ENCODE data around the gene CHRNA1. TPM values are rescaled to one million over a fixed set of nuclear protein-coding genes. Genes with fewer than 3 reads are reported as not detected.
A peak's percentile ranks its signal among the peaks of the same experiment; 100 is the strongest.

CHRNA1 gene
- total RNA-seq, 6 donors from 2014 or later: 0.17 TPM; not detected in 5

DNA sequence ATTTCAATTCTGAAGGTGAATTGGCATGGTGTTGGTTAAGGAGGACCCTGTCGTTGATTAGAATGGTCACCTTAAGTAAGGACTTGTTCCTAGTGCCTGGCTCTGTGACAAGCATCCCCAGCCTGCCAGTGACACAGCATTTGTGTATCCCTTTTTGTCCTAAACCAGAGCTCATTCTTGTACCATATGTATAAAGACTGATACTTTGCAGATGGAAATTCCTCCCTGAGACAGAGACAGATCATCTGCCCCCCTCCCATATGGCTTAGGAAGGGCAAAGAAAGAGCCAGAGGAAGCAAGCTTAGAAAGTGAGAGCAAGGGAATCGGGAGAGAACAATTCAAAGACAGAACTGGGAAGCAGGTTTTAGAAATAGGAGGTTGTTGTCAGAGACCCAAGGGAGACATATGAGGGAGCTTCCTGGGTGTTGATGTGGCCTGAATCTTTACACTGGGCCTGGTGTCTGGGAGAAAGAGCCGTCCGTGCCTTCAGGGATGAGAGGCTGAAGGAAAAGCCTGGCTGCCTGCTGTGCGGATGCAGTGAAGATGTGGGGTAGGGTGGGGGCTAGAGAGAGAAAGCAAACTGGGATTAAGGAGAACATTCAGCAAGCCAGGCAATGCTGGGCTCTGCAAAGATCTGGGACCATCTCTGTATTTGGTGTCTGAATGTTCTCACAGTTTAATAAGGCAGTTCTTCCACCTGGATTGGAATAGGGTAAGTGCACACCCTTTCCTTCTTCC, 13.2 kb upstream of the CHRNA1 start:
- Histone ChIP-seq H3K36me3 (no peaks in the 10 kb centered on the region), H3K27me3 (no peaks in the 10 kb centered on the region), H3K27ac (peak overlapping the region in 2 of 4 donors; percentile 36 to 72), H3K9me3 (no peaks in the 10 kb centered on the region), H3K4me3 (no peak overlapping the region), H3K4me1 (peaks cover 2 to 14% (median 6%) of the 10 kb centered on the region in 4 donors)
- 78 to 86% methylated on average over 5 of the region's 5 CpGs for WGBS, 2 donors
- no peak for ATAC-seq (ENCODE audit: low FRiP score in 2 of 2)
- DNase-seq: no peak
- TF ChIP-seq POLR2AphosphoS5 (IDR thresholded peaks at IDR 0.05) (no peak), POLR2A (IDR thresholded peaks at IDR 0.05) (no peak), EP300 (IDR thresholded peaks at IDR 0.05) (no peak)
- TF ChIP-seq, protein P1, sequence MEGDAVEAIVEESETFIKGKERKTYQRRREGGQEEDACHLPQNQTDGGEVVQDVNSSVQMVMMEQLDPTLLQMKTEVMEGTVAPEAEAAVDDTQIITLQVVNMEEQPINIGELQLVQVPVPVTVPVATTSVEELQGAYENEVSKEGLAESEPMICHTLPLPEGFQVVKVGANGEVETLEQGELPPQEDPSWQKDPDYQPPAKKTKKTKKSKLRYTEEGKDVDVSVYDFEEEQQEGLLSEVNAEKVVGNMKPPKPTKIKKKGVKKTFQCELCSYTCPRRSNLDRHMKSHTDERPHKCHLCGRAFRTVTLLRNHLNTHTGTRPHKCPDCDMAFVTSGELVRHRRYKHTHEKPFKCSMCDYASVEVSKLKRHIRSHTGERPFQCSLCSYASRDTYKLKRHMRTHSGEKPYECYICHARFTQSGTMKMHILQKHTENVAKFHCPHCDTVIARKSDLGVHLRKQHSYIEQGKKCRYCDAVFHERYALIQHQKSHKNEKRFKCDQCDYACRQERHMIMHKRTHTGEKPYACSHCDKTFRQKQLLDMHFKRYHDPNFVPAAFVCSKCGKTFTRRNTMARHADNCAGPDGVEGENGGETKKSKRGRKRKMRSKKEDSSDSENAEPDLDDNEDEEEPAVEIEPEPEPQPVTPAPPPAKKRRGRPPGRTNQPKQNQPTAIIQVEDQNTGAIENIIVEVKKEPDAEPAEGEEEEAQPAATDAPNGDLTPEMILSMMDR (IDR thresholded peaks at IDR 0.05): no peak

DNA sequence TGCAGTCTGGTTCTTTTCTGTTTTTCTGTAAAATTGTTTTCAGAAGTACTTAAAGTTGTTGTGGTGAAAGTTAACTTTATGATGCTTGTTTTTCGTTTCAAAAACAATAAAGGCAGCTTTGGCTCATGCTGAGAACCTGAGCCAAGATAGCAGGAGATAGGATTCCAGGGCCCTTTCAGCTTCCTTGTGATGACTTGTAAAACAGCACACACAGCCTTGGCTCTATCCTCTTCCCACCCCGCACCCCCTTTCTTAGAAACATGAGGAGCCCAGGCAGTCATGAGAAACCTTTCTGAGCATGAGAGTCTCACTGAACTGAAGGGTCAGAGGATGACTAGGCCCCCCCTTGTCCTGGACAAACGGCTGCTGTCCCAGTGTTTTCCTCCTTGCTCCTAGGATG, 12.4 kb upstream of the CHRNA1 start:
- Histone ChIP-seq H3K4me3 (no peak overlapping the region), H3K9me3 (no peaks in the 10 kb centered on the region), H3K4me1 (peaks cover 7 to 19% (median 9%) of the 10 kb centered on the region in 4 donors), H3K27ac (no peak overlapping the region), H3K27me3 (no peaks in the 10 kb centered on the region), H3K36me3 (no peaks in the 10 kb centered on the region)
- 76 to 82% methylated on average over 2 to 3 of the region's 3 CpGs for whole genome bisulfite sequencing, 2 donors
- TF ChIP-seq POLR2AphosphoS5 (IDR thresholded peaks at IDR 0.05) (no peak), EP300 (IDR thresholded peaks at IDR 0.05) (no peak), POLR2A (IDR thresholded peaks at IDR 0.05) (no peak)
- TF ChIP-seq, protein P1 (IDR thresholded peaks at IDR 0.05): no peak
- DNase-seq (no peak), ATAC-seq (ENCODE audit: low FRiP score in 2 of 2) (no peak)

DNA sequence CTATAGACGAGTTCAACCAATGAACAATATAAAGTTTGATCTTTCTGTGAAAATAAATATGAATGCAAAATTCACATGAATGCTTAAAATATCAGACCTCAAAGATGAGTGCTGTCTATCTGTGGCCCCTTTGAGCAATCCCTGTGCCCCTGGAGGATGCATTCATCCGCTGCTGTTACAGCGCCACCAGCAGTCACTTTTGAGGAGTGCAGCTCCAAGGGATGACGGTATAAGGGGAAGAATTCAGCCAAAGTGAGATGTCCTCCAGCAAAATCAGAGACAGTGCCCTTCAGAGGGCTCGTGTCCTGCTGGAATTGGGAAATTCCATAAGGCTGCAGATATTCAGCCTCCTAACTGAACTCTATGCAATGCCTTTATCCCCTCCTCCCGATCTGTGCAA, 12.0 kb upstream of the CHRNA1 start:
- no peaks in the 10 kb centered on the region for H3K36me3 ChIP-seq
- no peaks in the 10 kb centered on the region for H3K9me3 ChIP-seq
- 85% methylated on average over 6 of the region's 6 CpGs for WGBS, 2 donors
- no peaks in the 10 kb centered on the region for H3K27me3 ChIP-seq
- H3K4me1 ChIP-seq: peaks cover 7 to 20% (median 9%) of the 10 kb centered on the region in 4 donors
- no peak for DNase-seq
- H3K4me3 ChIP-seq: no peak overlapping the region
- TF ChIP-seq POLR2AphosphoS5 (IDR thresholded peaks at IDR 0.05) (no peak), EP300 (IDR thresholded peaks at IDR 0.05) (no peak), POLR2A (IDR thresholded peaks at IDR 0.05) (no peak)
- TF ChIP-seq, protein P1 (IDR thresholded peaks at IDR 0.05): no peak
- no peak overlapping the region for H3K27ac ChIP-seq
- no peak for ATAC-seq (ENCODE audit: low FRiP score in 2 of 2)

DNA sequence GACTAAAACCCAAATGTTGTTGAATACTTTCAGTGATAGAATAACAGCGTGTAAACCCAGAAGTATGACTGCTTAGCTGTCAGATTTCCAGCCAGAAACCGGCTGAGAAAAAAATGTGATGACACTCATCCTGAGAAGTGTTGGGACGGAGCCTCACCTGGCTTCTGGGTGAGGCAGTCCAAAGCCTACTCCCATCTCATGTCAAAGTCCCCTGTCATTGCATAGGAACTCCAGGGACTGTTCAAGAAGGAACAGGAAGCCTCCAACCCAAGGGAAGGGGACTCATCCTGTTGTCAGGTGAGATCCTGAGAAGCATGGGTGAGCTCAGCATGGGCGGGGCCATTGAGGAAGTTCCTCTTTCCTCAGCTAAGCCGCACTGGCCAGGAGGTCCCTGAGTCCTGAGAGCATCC, 11.3 kb upstream of the CHRNA1 start:
- ATAC-seq (ENCODE audit: low FRiP score in 2 of 2) (no peak), DNase-seq (no peak)
- Histone ChIP-seq H3K4me1 (peaks cover 7 to 20% (median 9%) of the 10 kb centered on the region in 4 donors), H3K9me3 (no peaks in the 10 kb centered on the region), H3K36me3 (no peaks in the 10 kb centered on the region), H3K27ac (no peak overlapping the region), H3K27me3 (no peaks in the 10 kb centered on the region), H3K4me3 (no peak overlapping the region)
- 70 to 72% methylated on average over 3 to 5 of the region's 5 CpGs for WGBS, 2 donors
- no peak for TF ChIP-seq EP300 (IDR thresholded peaks at IDR 0.05)
- TF ChIP-seq, protein P1 (IDR thresholded peaks at IDR 0.05): no peak
- no peak for TF ChIP-seq POLR2AphosphoS5 (IDR thresholded peaks at IDR 0.05)
- TF ChIP-seq POLR2A (IDR thresholded peaks at IDR 0.05): no peak

DNA sequence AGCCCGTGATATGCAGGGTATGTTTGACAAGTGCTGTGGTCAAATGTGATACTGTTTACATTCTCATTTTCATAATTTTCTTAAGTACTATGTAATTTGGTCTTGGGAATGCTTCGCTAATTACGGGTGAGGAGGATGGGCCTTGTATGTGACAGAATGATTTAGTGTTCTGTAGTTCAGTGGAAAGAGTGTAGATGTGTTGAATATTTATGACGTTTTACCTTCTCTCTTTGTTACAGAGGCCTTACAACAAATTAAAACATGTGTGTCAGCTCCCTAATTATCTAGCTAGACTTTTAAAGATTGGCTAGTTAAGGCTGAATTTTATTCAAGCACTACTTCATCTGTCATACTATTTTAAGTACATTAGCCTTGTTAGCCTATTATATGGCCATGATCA, 10.6 kb upstream of the CHRNA1 start:
- no peak for ATAC-seq (ENCODE audit: low FRiP score in 2 of 2)
- Histone ChIP-seq H3K27me3 (no peaks in the 10 kb centered on the region), H3K4me1 (peaks cover 7 to 20% (median 9%) of the 10 kb centered on the region in 4 donors), H3K4me3 (no peak overlapping the region), H3K9me3 (no peaks in the 10 kb centered on the region), H3K36me3 (no peaks in the 10 kb centered on the region), H3K27ac (no peak overlapping the region)
- no peak for DNase-seq
- 87 to 89% methylated on average over 4 of the region's 4 CpGs for WGBS, 2 donors
- TF ChIP-seq, protein P1 (IDR thresholded peaks at IDR 0.05): no peak
- TF ChIP-seq POLR2A (IDR thresholded peaks at IDR 0.05): no peak
- no peak for TF ChIP-seq EP300 (IDR thresholded peaks at IDR 0.05)
- no peak for TF ChIP-seq POLR2AphosphoS5 (IDR thresholded peaks at IDR 0.05)
